Stimulated activated CD4-positive, alpha-beta T cell treated with anti-CD3 and anti-CD28 coated beads, Interleukin-1b, Interleukin-23, amount 100 ng/mL, for 1 hour (primary cell): Measurements from ENCODE around the gene COL5A3.
A peak's percentile ranks its signal among the peaks of the same experiment; 100 is the strongest.

Experiments used
- DNase-seq, 2 donors: peaks; one replicate each; pipeline ENCODE4 v3.0.0-alpha.2; 2020; ENCODE audit warnings: low read depth in 2 of 2

The COL5A3 gene

DNA sequence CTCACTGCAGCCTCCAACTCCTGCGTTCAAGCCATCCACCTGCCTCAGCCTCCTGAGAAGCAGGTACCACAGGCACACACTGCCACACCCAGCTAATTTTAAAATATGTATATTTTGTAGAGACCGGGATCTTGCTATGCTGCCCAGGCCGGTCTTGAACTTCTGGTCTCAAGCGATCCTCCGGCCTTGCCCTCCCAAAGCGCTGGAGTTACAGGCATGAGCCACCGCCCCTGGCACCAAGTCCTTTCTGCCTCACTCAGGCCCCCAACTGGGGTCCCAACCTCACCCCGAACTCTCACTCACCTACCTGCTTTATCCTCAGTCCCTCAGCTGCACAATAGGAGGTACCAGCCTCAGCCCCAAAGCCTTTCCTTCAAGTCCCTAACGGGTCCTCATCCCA is 635 bp upstream of the COL5A3 start:
- no peak for DNase-seq

GRCh38 chr19:10009714-10010224 is 535 bp downstream of the COL5A3 start:
- no peak for DNase-seq

- DNase-seq, result no peak
Measured at GRCh38 chr19:10008184-10008765, 2.0 kb downstream of the COL5A3 start.

DNA sequence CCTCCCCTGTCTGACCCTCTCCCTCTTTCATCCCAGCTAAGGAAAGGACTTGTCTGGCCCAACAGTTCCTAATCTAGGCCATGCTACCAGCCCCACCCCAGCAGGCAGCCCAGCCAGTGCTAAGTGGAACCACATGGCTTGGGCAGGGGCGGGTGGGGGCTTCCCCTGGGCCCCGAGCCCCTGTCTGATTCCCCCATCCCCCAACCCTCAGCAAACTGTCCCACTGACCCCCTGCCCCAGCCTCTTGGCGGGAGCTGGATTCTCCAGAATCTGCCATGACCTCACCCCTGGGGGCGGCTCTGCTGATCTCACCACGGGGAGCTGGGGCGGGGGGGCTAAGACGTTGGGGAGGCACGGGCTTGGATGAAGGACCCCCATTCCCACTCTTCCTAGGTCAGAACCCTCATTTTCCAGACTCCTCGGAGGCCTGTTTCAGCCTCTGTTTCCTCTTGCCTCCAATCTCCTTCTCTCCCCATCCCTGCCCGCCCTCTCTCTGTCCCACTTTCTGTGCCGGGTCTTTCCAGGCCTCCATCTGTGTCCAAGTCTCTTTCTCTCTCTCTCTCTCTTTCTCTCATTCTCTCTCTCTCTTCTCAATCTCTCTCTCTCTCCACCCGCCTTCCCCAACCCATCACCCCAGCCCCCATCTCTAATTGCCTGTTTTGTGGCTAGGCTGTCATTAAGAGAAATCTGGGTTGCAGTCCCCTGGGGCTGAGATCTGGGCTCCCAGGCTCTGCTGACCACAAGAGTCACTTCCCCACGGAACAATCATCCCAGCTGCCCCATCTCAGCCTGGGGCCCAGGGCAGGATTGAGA is 2.7 kb downstream of the COL5A3 start:
- DNase-seq, result no peak

DNA sequence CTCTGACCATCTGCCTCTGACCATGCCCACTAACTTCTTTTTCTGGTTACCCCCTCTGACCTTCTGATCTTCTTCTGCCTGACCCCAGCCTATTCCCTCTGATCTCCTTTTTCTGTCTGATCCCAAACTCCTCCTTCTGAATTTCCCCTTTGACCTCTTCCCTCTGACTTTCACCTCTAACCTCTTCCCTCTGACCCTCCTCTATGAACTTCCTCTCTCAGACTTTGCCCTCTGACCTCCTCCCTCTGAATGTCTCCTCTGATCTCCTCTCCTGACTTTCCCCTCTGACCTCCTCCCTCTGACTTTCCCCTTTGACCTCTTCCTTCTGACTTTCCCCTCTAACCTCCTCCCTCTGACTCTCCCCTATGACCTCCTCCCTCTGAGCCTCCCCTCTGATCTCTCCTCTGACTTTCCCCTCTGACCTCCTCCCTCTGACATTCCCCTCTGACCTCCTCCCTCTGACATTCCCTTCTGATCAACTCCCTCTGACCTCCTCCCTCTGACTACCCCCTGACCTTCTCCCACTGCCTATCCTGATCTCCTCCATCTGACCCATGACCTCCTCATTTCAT is 3.5 kb downstream of the COL5A3 start:
- no peak for DNase-seq

DNA sequence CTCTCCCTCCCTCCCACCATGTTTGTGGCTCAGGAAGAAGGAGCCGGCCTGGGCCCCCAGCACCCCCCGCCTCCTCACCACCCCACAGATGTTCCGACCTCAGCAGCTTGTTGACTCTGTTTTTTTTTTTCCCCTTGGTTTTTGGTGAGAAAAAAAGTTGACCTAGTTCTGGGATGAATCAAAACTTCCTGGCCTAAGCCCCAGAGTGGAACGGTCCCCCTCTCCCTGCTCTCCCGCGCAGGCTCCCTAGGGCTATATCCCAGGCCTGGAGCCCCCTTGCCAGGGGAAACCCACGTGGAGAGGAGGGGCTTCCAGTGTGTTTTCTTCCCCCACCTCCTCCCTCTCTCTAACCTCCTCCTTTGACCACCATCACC is 4.0 kb downstream of the COL5A3 start:
- DNase-seq, result no peak

- no peak for DNase-seq
Measured at GRCh38 chr19:10005632-10006334, 4.5 kb downstream of the COL5A3 start.

GRCh38 chr19:10004617-10005016 is 5.7 kb downstream of the COL5A3 start:
- no peak for DNase-seq

GRCh38 chr19:10003271-10003670 is 7.0 kb downstream of the COL5A3 start:
- no peak for DNase-seq

DNA sequence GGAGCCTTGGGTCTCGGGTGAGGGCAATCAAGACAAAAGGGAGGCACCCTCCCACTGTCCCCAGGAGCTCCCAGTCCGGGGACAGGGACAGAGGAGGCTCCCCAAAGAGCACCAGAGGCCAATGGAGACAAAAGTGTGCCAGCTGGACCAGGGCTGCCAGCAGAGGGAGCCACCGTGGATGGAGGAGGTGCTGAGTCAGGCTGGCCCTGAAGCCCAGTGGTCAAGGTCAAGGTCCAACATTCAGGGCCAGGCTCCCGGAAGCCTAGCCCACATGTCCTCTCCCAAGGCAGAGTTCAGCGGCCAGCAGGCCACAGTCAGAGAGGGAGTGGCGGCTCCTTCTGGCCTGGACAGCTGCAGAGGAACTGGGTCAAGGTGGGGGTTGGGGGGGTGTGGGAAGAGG is 8.4 kb downstream of the COL5A3 start:
- no peak for DNase-seq

DNA sequence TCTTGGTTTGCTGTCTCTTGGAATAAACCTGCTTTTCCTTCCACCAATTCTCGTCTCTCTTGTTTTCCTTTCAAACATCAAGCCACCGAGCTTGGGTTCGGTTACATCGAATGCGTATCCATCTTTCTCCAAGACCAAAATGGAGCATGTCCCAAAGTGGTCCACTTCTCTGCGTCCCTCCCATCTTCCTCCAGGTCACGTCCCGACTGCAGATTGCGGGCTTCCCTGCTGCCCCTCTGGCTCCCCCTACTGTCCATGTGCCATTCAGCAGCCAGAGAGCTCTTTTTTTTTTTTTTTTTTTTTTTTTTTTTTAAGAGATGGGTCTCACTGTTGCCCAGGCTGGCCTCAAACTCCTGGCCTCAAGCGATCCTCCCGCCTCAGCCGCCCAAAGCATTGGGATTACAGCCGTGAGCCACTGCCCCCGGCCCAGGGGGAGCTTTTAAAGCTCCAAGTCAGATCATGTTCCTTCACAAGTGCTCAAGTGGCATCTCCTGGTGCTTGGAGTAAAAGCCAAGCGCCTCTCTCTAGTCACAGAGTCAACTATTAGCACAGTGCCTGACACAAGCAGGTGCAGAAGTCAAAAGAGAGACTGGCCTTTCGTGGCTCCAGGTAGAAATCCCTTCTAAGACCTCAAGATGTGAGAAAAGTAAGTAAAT is 10.0 kb downstream of the COL5A3 start:
- DNase-seq, result peak; percentile 28 to 46

DNA sequence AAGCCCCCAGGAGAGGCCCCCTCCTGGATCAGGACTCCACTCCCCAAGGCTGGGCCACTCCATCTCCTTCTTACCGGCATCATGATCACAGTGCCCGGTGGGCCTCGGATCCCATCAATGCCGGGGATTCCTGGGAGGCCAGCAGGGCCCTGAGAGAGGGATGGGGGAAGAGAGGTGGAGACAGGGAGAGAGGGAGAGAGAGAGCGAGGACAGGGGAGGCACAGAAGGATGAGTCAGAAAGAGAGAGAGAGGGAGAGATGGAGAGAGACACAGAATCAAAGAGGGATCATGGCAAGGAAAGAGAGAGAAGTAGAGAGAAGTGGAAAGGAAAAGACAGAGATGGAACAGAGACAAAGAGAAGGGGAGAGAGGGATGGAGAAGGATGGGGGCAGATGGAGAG is 13.8 kb downstream of the COL5A3 start:
- DNase-seq, result no peak

DNA sequence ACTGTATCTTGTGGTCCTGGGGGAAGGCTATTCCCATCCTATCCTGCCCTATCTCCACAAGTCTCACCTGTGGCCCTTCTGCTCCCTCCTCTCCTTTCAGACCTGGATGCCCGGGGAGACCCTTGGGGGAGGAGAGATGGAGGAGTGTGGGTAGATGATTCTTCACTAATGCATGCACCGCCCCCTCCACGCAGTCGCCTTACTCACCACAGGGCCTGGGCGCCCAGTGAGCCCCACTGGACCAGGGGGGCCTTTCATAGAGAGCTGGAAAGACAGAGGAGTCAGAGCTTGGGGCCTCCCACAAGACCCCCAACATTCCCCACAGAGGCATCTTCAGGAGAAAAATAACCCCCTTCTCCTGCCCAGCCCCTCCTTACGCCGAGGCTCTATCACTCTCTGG is 14.3 kb downstream of the COL5A3 start:
- no peak for DNase-seq

- no peak for DNase-seq
Measured at GRCh38 chr19:9995084-9995483, 15.2 kb downstream of the COL5A3 start.

DNA sequence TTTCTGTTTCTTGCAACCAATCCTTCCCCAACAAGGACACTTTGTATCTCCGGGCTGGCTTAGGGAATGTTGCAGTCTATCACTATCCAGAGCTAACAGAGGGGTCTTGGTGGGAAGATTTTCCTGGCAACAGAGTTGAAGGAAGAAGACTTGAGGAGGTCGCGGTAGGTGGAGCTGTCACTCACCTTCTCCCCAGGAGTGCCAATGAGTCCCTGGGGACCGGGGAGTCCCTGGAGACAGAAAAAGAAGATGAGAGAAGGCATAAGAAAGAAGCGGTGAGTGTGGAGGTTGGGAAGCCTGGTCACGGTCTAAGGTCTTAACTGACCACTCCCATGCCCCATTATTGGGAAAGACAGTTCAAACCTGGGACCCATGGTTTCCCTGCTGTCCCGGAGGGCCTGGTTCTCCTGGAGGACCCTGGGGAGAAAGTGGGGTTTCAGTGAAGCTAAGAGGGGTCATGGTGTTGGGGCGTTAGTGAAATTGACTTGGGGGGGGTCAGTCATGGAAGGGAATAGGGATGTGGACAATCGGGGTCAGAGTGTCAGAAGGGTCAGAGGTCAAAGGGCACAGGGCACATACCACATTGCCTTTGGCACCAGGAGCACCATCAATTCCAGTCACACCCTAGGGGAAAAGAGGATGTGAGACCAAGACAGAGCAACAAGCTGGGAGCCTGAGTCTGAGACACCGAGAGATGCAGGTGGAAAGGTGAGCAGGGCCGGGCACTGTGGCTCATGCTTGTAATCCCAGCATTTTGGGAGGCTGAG is 18.7 kb downstream of the COL5A3 start:
- no peak for DNase-seq

DNA sequence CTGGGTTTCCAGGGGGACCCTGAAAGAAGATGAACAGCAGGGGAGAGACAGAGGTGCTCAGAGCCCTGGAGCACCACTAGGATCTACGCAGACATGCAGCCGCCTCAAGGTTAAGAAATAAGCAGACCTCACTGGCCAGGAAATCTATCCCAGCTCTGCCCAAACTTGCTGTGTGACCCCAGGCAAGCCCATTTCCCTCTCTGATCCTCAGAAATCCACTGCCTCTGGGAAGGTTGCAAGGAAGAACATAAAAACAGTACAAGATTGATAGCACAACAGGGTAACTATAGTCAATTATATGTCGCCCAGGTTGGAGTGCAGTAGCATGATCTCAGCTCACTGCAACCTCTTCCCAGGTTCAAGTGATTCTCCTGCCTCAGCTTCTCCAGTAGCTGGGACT is 20.8 kb downstream of the COL5A3 start:
- no peak for DNase-seq

DNA sequence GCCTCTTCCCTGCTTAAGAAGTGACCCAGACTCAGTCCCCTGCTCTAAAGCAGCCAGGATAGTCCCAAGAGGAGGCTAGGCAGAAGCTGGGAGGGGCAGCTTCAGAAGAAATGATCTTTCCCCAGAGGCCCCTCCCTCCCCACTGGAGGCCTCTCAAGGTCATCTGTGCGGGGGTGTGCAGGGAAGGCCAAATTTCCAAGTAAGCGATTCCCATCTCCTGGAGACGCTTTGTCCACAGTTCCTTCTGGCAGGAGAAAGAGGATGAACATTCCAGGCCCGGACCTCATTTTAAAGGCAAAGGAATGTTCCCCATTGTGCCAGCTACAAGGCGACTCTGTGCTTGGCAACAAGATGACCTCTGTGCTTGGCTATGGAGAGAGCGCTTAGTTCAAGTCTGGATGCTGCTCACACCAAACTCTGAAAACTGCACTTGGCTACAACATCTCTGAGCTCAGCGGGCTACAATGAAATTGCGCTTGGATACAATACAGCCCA is 23.5 kb downstream of the COL5A3 start:
- no peak for DNase-seq

GRCh38 chr19:9981406-9982260 is 28.7 kb downstream of the COL5A3 start:
- no peak for DNase-seq

DNA sequence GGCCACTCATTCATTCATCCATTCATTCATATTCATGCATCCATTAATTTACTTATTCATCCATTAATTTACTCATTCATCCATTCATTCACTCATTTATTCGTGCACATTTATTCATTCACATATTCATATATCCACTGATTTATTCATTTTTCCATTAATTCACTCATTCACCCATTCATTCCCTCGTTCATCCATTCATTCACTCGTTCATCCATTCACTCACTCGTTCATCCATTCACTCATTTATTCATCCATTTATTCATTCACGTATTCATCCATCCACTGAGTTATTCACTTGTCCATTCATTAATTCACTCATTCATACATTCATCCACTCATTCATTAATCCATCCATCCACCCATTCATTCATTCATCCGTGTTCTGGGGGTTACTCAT is 38.2 kb downstream of the COL5A3 start:
- no peak for DNase-seq
